Measurements from ENCODE around the gene HMOX2.

DNA sequence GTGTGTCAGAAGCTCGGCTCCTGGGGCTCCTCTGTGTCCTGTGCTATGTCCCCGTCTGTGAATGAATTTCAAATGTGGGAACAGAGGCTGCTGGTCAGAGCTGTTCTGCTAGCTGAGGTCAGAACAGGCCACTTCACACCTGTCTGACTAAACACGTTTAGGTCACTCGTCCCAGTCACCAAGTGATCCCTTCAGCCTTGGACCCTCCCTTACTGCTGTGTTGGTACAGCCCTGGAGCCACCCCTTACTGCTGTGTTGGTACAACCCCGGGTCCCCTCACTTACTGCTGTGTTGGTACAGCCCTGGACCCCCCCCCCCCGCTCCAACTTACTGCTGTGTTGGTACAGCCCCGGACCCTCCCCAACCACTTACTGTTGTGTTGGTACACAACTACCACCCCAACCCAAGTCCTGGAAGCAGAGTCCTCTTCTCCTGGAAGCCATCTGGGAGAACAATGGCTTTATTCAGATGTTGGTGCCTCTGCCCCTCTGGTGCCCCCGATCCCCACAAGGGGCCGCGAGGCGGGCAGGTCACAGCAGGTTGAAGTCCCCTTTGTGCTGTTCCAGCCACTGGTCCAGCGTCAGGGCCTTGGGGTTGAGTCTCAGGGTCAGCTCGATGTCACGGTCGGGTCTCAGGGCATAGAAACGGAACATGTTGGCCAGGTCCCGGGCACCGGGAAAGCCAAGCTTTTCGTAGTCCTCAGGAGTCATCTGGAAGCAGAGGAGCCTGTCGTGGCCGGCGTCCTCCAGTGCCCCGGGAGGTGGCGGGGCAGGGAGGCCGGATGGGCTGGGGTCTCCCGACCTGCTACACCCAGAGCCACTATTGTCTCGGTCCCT, 14.7 kb upstream of the HMOX2 start:
- no peak for TF ChIP-seq NR1H2 (CRISPR knock-in tag; IDR thresholded peaks at IDR 0.05; ENCODE audit: borderline replicate concordance, low read depth)
- peak; percentile 95 for TF ChIP-seq SOX5 (CRISPR knock-in tag; IDR thresholded peaks at IDR 0.05; ENCODE audit: borderline replicate concordance)
- no peak for TF ChIP-seq ZNF850 (CRISPR knock-in tag; conservative IDR thresholded peaks at IDR 0.05)
- TF ChIP-seq, protein P1, sequence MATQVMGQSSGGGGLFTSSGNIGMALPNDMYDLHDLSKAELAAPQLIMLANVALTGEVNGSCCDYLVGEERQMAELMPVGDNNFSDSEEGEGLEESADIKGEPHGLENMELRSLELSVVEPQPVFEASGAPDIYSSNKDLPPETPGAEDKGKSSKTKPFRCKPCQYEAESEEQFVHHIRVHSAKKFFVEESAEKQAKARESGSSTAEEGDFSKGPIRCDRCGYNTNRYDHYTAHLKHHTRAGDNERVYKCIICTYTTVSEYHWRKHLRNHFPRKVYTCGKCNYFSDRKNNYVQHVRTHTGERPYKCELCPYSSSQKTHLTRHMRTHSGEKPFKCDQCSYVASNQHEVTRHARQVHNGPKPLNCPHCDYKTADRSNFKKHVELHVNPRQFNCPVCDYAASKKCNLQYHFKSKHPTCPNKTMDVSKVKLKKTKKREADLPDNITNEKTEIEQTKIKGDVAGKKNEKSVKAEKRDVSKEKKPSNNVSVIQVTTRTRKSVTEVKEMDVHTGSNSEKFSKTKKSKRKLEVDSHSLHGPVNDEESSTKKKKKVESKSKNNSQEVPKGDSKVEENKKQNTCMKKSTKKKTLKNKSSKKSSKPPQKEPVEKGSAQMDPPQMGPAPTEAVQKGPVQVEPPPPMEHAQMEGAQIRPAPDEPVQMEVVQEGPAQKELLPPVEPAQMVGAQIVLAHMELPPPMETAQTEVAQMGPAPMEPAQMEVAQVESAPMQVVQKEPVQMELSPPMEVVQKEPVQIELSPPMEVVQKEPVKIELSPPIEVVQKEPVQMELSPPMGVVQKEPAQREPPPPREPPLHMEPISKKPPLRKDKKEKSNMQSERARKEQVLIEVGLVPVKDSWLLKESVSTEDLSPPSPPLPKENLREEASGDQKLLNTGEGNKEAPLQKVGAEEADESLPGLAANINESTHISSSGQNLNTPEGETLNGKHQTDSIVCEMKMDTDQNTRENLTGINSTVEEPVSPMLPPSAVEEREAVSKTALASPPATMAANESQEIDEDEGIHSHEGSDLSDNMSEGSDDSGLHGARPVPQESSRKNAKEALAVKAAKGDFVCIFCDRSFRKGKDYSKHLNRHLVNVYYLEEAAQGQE (IDR thresholded peaks at IDR 0.05; ENCODE audit: borderline replicate concordance in 1 of 2, low read depth in 1 of 2, low read length in 2 of 2) = no peak
- no peak for TF ChIP-seq CAMTA2 (CRISPR knock-in tag; IDR thresholded peaks at IDR 0.05; ENCODE audit: borderline replicate concordance)
- TF ChIP-seq MEIS2 (CRISPR knock-in tag; IDR thresholded peaks at IDR 0.05) = peak; percentile 75; the same call in 1 of the 2 replicates
- TF ChIP-seq, protein P2, sequence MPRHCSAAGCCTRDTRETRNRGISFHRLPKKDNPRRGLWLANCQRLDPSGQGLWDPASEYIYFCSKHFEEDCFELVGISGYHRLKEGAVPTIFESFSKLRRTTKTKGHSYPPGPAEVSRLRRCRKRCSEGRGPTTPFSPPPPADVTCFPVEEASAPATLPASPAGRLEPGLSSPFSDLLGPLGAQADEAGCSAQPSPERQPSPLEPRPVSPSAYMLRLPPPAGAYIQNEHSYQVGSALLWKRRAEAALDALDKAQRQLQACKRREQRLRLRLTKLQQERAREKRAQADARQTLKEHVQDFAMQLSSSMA (CRISPR knock-in tag; IDR thresholded peaks at IDR 0.05) = no peak
